GM10266 (cell line): Measurements from ENCODE around the gene MAP4K5.

Experiments used
- DNase-seq: peaks from one replicate; pipeline ENCODE4 v3.0.0; 2012; ENCODE audit errors: extremely low spot score
- TF ChIP-seq, protein P1 (sequence below): IDR thresholded peaks from 2 replicates; pipeline ENCODE4 v1.5.1; 2012; ENCODE audit warnings: mild to moderate bottlenecking, low read depth; ENCODE audit not compliant: control insufficient read depth, insufficient read depth; ENCODE audit errors: missing control alignments

MAP4K5 gene

GRCh38 chr14:50371546-50371945 lies 160.8 kb downstream of the MAP4K5 start:
- no peak for DNase-seq
- TF ChIP-seq, protein P1, sequence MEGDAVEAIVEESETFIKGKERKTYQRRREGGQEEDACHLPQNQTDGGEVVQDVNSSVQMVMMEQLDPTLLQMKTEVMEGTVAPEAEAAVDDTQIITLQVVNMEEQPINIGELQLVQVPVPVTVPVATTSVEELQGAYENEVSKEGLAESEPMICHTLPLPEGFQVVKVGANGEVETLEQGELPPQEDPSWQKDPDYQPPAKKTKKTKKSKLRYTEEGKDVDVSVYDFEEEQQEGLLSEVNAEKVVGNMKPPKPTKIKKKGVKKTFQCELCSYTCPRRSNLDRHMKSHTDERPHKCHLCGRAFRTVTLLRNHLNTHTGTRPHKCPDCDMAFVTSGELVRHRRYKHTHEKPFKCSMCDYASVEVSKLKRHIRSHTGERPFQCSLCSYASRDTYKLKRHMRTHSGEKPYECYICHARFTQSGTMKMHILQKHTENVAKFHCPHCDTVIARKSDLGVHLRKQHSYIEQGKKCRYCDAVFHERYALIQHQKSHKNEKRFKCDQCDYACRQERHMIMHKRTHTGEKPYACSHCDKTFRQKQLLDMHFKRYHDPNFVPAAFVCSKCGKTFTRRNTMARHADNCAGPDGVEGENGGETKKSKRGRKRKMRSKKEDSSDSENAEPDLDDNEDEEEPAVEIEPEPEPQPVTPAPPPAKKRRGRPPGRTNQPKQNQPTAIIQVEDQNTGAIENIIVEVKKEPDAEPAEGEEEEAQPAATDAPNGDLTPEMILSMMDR: no peak
